Neural crest cell (in vitro differentiated cells): ENCODE data around the gene IGDCC3. TPM values are rescaled to one million over a fixed set of nuclear protein-coding genes. Genes with fewer than 3 reads are reported as not detected.

Source experiments
- DNase-seq: peaks from one replicate; pipeline ENCODE4 v3.0.0; 2021; ENCODE audit warnings: low read depth, mixed read lengths, low spot score
- H3K27ac Mint-ChIP-seq: one replicate; pipeline ENCODE4 v1.8.0; 2021; ENCODE audit warnings: mild to moderate bottlenecking, mixed read lengths; ENCODE audit not compliant: unreplicated experiment
- H3K27me3 Mint-ChIP-seq: 2 replicates; pipeline ENCODE4 v1.8.0; 2021; ENCODE audit warnings: low read depth, mild to moderate bottlenecking, mixed read lengths
- H3K36me3 Mint-ChIP-seq: 2 replicates; pipeline ENCODE4 v1.8.0; 2021; ENCODE audit warnings: low read depth, mild to moderate bottlenecking, mixed read lengths
- H3K4me1 Mint-ChIP-seq: 2 replicates; pipeline ENCODE4 v1.8.0; 2021; ENCODE audit warnings: mixed read lengths
- H3K4me3 Mint-ChIP-seq: one replicate; pipeline ENCODE4 v1.8.0; 2021; ENCODE audit warnings: mild to moderate bottlenecking, mixed read lengths
- H3K9me3 Mint-ChIP-seq: 2 replicates; pipeline ENCODE4 v1.8.0; 2021; ENCODE audit warnings: mixed read lengths
- total RNA-seq: library from RNA; stranded (reverse); gene quantifications from 2 replicates; pipeline ENCODE4 v1.2.1, GENCODE V29; 2021
- TF ChIP-seq, protein P1 (sequence below): fragments of 200-600 bp; sonication (generic); conservative IDR thresholded peaks from 2 replicates; pipeline ENCODE4 v1.5.0; 2021; ENCODE audit warnings: antibody characterized with exemption, mild to moderate bottlenecking

The IGDCC3 gene
- total RNA-seq, 1 donor from 2014 or later = 300 TPM

GRCh38 chr15:65327651-65328393 is 50.0 kb downstream of the IGDCC3 start:
- Mint-ChIP-seq H3K36me3 (peaks cover 7% of the 10 kb centered on the region), H3K4me3 (no peak overlapping the region), H3K4me1 (peaks cover 16% of the 10 kb centered on the region), H3K9me3 (no peaks in the 10 kb centered on the region), H3K27ac (peak overlapping the region; percentile 67), H3K27me3 (no peaks in the 10 kb centered on the region)
- TF ChIP-seq, protein P1, sequence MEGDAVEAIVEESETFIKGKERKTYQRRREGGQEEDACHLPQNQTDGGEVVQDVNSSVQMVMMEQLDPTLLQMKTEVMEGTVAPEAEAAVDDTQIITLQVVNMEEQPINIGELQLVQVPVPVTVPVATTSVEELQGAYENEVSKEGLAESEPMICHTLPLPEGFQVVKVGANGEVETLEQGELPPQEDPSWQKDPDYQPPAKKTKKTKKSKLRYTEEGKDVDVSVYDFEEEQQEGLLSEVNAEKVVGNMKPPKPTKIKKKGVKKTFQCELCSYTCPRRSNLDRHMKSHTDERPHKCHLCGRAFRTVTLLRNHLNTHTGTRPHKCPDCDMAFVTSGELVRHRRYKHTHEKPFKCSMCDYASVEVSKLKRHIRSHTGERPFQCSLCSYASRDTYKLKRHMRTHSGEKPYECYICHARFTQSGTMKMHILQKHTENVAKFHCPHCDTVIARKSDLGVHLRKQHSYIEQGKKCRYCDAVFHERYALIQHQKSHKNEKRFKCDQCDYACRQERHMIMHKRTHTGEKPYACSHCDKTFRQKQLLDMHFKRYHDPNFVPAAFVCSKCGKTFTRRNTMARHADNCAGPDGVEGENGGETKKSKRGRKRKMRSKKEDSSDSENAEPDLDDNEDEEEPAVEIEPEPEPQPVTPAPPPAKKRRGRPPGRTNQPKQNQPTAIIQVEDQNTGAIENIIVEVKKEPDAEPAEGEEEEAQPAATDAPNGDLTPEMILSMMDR = no peak
- DNase-seq = no peak

DNA sequence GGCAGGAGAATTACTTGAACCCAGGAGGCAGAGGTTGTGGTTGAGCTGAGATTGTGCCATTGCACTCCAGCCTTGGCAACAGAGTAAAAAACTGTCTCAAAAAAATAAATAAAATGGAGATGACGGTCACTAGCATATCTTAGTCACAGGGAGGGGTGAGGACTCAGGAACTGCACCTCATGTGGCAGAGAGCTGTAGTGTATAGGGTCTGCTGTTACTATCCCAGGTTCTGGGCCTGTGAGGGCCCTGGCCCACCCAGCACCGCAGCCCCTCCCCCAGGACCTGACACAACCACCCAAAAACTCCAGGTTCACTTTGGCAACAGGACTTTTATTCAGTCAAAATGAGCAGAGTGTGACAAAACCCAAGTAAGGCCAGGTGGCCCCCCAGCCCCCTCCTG is 51.0 kb downstream of the IGDCC3 start:
- Mint-ChIP-seq H3K4me3 (peak overlapping the region; percentile 34), H3K36me3 (peaks cover 7% of the 10 kb centered on the region), H3K27me3 (no peaks in the 10 kb centered on the region), H3K4me1 (peaks cover 26% of the 10 kb centered on the region), H3K27ac (peak overlapping the region; percentile 57), H3K9me3 (no peaks in the 10 kb centered on the region)
- TF ChIP-seq, protein P1 = no peak
- DNase-seq = no peak

GRCh38 chr15:65326117-65326526 is 51.7 kb downstream of the IGDCC3 start:
- TF ChIP-seq, protein P1 = no peak
- H3K4me1 Mint-ChIP-seq = peaks cover 29% of the 10 kb centered on the region
- H3K27ac Mint-ChIP-seq = no peak overlapping the region
- H3K9me3 Mint-ChIP-seq = no peaks in the 10 kb centered on the region
- DNase-seq = no peak
- peak overlapping the region; percentile 48 for H3K4me3 Mint-ChIP-seq
- H3K36me3 Mint-ChIP-seq = peaks cover 3% of the 10 kb centered on the region
- no peaks in the 10 kb centered on the region for H3K27me3 Mint-ChIP-seq

DNA sequence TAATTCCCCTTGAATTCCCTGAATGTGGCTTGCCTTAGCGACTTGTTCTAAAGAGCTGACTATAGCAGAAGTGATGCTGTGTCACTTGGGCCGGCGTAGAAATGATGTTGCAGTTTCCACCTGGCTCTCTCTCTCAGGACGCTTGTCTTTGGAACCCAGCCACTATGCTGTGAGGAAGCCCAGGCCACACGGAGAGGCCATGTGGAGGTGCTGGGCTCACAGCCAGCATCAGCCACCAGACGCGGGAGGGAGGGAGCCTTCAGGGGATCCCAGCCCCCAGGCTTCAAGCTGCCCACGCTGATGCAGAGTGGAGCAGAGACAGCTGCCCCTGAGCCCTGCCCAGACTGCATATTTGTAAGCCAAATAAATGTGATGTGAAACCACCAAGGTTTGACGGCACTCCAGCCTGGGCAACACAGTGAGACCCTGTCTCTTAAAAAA is 54.7 kb downstream of the IGDCC3 start:
- TF ChIP-seq, protein P1 = no peak
- H3K27ac Mint-ChIP-seq = no peak overlapping the region

GRCh38 chr15:65318870-65319356 is 58.9 kb downstream of the IGDCC3 start:
- Mint-ChIP-seq H3K27me3 (no peaks in the 10 kb centered on the region), H3K36me3 (no peaks in the 10 kb centered on the region), H3K27ac (no peak overlapping the region), H3K4me1 (peaks cover 27% of the 10 kb centered on the region), H3K4me3 (no peak overlapping the region), H3K9me3 (no peaks in the 10 kb centered on the region)
- peak; percentile 84 for DNase-seq
- TF ChIP-seq, protein P1 = peak; percentile 98

More for the DNA sequence above, 54.7 kb downstream of the IGDCC3 start:
- Mint-ChIP-seq H3K27me3 (no peaks in the 10 kb centered on the region), H3K9me3 (no peaks in the 10 kb centered on the region), H3K36me3 (no peaks in the 10 kb centered on the region), H3K4me1 (peaks cover 38% of the 10 kb centered on the region), H3K4me3 (peak overlapping the region; percentile 39)
- DNase-seq = no peak
